GM23338 (cell line): ENCODE measurements around the gene ANOS1. TPM values are rescaled to one million over a fixed set of nuclear protein-coding genes. Genes with fewer than 3 reads are reported as not detected.

Experiments
- ATAC-seq: fragments of 200-7000 bp; cut with Tn5 transposase; 3 replicates; pipeline ENCODE4 v1.9.1; 2020
- DNase-seq: peaks from one replicate; pipeline ENCODE4 v3.0.0-alpha.2; 2015; ENCODE audit warnings: low spot score
- H2AFZ ChIP-seq: fragments of 200-600 bp; sonication (generic); 2 replicates; pipeline ENCODE4 v1.8.0; 2016; ENCODE audit warnings: antibody characterized with exemption, mild to moderate bottlenecking, moderate library complexity
- H3F3A ChIP-seq: fragments of 200-600 bp; sonication (generic); replicated peaks from 2 replicates; pipeline ENCODE4 v1.8.0; 2017; ENCODE audit warnings: antibody characterized with exemption, mixed run types, low read depth
- H3K27ac ChIP-seq: fragments of 200-600 bp; sonication (generic); 2 replicates; pipeline ENCODE4 v1.6.1; 2016; ENCODE audit warnings: low read depth
- H3K27me3 ChIP-seq: fragments of 200-600 bp; sonication (generic); 2 replicates; pipeline ENCODE4 v1.8.0; 2016; ENCODE audit warnings: mild to moderate bottlenecking, mixed run types, moderate library complexity; ENCODE audit not compliant: insufficient read depth
- H3K36me3 ChIP-seq: fragments of 200-600 bp; sonication (generic); 2 replicates; pipeline ENCODE4 v1.8.0; 2016; ENCODE audit warnings: mild to moderate bottlenecking; ENCODE audit not compliant: insufficient read depth
- H3K4me1 ChIP-seq: fragments of 200-600 bp; sonication (generic); 2 replicates; pipeline ENCODE4 v1.8.0; 2016; ENCODE audit warnings: mild to moderate bottlenecking, moderate library complexity; ENCODE audit not compliant: insufficient read depth
- H3K4me2 ChIP-seq: fragments of 200-600 bp; sonication (generic); 2 replicates; pipeline ENCODE4 v1.7.1; 2017; ENCODE audit warnings: mixed run types
- H3K4me3 ChIP-seq: fragments of 200-600 bp; sonication (generic); 2 replicates; pipeline ENCODE4 v1.6.1; 2016; ENCODE audit warnings: mixed run types
- H3K79me2 ChIP-seq: fragments of 200-600 bp; sonication (generic); replicated peaks from 2 replicates; pipeline ENCODE4 v1.8.0; 2017; ENCODE audit warnings: mild to moderate bottlenecking; ENCODE audit not compliant: insufficient read depth
- H3K9me2 ChIP-seq: fragments of 200-600 bp; sonication (generic); 2 replicates; pipeline ENCODE4 v1.8.0; 2017; ENCODE audit not compliant: insufficient read depth
- H4K20me1 ChIP-seq: fragments of 200-600 bp; sonication (generic); replicated peaks from 2 replicates; pipeline ENCODE4 v1.8.0; 2017; ENCODE audit warnings: mild to moderate bottlenecking; ENCODE audit not compliant: insufficient read depth
- H3K27ac Mint-ChIP-seq: 2 replicates; pipeline ENCODE4 v1.8.0; 2020; ENCODE audit warnings: inconsistent platforms, mild to moderate bottlenecking, moderate library complexity, mixed read lengths
- H3K27me3 Mint-ChIP-seq: 3 replicates; pipeline ENCODE4 v1.8.0; 2022; ENCODE audit warnings: low read depth, mild to moderate bottlenecking, moderate library complexity, mixed read lengths, inconsistent platforms; ENCODE audit not compliant: insufficient read depth, poor library complexity
- H3K36me3 Mint-ChIP-seq: 3 replicates; pipeline ENCODE4 v1.8.0; 2021; ENCODE audit warnings: low read depth, mild to moderate bottlenecking, inconsistent platforms, moderate library complexity, mixed read lengths
- H3K4me1 Mint-ChIP-seq: 3 replicates; pipeline ENCODE4 v1.8.0; 2020; ENCODE audit warnings: mild to moderate bottlenecking, inconsistent platforms, mixed read lengths
- H3K4me3 Mint-ChIP-seq: 3 replicates; pipeline ENCODE4 v1.8.0; 2021; ENCODE audit warnings: moderate library complexity, mild to moderate bottlenecking, inconsistent platforms, mixed read lengths
- H3K9me3 Mint-ChIP-seq: 3 replicates; pipeline ENCODE4 v1.8.0; 2020; ENCODE audit warnings: moderate library complexity, mild to moderate bottlenecking, inconsistent platforms, mixed read lengths
- CREB1 ChIP-seq: fragments of 250-450 bp; sonication (Bioruptor Pico); IDR thresholded peaks from 2 replicates; pipeline ENCODE4 v1.5.0; 2020; ENCODE audit warnings: low read depth, mild to moderate bottlenecking, moderate library complexity
- EZH2 ChIP-seq: fragments of 200-600 bp; sonication (generic); IDR thresholded peaks from one replicate; pipeline ENCODE4 v1.8.0; 2017; ENCODE audit warnings: antibody characterized with exemption, mild to moderate bottlenecking, low read depth; ENCODE audit not compliant: unreplicated experiment
- EZH2phosphoT487 ChIP-seq: fragments of 200-600 bp; sonication (generic); IDR thresholded peaks from one replicate; pipeline ENCODE4 v1.8.1; 2018; ENCODE audit warnings: antibody characterized with exemption; ENCODE audit not compliant: unreplicated experiment
- JUNB ChIP-seq: IDR thresholded peaks from one replicate; pipeline ENCODE4 v1.6.1; 2016; ENCODE audit warnings: antibody characterized with exemption; ENCODE audit not compliant: unreplicated experiment
- NANOG ChIP-seq: IDR thresholded peaks from 2 replicates; pipeline ENCODE4 v1.6.1; 2016; ENCODE audit warnings: antibody characterized with exemption, borderline replicate concordance
- POLR2AphosphoS5 ChIP-seq: IDR thresholded peaks from 2 replicates; pipeline ENCODE4 v1.6.1; 2016; ENCODE audit warnings: antibody characterized with exemption, low read depth
- STAT1 ChIP-seq: IDR thresholded peaks from one replicate; pipeline ENCODE4 v1.6.1; 2016; ENCODE audit warnings: antibody characterized with exemption; ENCODE audit not compliant: unreplicated experiment
- ZNF114 ChIP-seq: fragments of 250-450 bp; sonication (Bioruptor Pico); IDR thresholded peaks from 2 replicates; pipeline ENCODE4 v1.5.0; 2020; ENCODE audit warnings: mild to moderate bottlenecking, moderate library complexity
- ZNF331 ChIP-seq: fragments of 250-450 bp; sonication (Bioruptor Pico); IDR thresholded peaks from 2 replicates; pipeline ENCODE4 v1.5.0; 2020; ENCODE audit warnings: low read depth, mild to moderate bottlenecking, moderate library complexity
- polyA plus RNA-seq: library from polyadenylated mRNA; unstranded; fragments of >200 nt; fragmentation: Nextera tagmentation; extraction: Ambion mirVana; gene quantifications from 2 replicates; pipeline ENCODE4 v1.2.1, GENCODE V29; 2016
- total RNA-seq: library from RNA; depleted of rRNA; stranded (reverse); fragments of >200 nt; shearing (Covaris generic); gene quantifications from 2 replicates; pipeline ENCODE4 v1.2.3, GENCODE V29; 2014
- TF ChIP-seq, protein P1 (sequence below): IDR thresholded peaks from one replicate; pipeline ENCODE4 v1.6.1; 2018; ENCODE audit warnings: antibody characterized with exemption; ENCODE audit not compliant: unreplicated experiment
- TF ChIP-seq, protein P2 (sequence below): fragments of 250-450 bp; sonication (Bioruptor Pico); IDR thresholded peaks from 2 replicates; pipeline ENCODE4 v1.5.0; 2020; ENCODE audit warnings: mild to moderate bottlenecking, moderate library complexity
- TF ChIP-seq, protein P3 (sequence below): IDR thresholded peaks from 2 replicates; pipeline ENCODE4 v1.6.1; 2016; ENCODE audit warnings: antibody characterized with exemption
- TF ChIP-seq, protein P4 (sequence below), 2 experiments: fragments of 200-600 bp in 1 of 2; sonication (generic) in 1 of 2; conservative IDR thresholded peaks; 2 replicates each; pipeline versions ENCODE4 v1.5.1 to v1.6.1; 2016 to 2017; ENCODE audit warnings: antibody characterized with exemption in 2 of 2, low read depth in 2 of 2, mild to moderate bottlenecking in 2 of 2, moderate library complexity in 1 of 2

The ANOS1 gene
- total and polyA plus RNA-seq, 2 experiments from 2014 or later: 21.8 to 68.5 TPM

DNA sequence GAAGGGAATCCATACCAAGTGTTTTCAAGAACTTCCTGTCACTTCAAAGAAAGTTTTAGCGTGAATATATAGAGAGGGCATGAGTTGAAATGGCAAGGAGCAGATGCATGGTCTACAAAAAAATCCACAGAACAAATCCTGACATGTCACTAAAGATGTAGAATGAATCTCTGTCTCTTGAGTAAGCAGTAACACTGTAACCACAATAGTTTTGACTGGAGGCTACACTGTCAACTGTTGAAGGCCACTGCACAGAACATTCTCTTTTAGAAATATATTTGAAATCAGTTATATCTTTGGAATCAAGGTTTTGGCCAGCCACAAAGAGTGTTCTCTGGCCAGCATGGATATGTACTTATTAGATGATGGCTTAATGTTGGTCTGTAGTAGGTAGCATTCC is 183.5 kb downstream of the ANOS1 start:
- TF ChIP-seq POLR2AphosphoS5 (no peak), ZNF114 (CRISPR knock-in tag) (no peak), NANOG (no peak), EZH2phosphoT487 (no peak), STAT1 (no peak), JUNB (no peak), CREB1 (CRISPR knock-in tag) (no peak), EZH2 (no peak), ZNF331 (no peak)
- TF ChIP-seq, protein P1, sequence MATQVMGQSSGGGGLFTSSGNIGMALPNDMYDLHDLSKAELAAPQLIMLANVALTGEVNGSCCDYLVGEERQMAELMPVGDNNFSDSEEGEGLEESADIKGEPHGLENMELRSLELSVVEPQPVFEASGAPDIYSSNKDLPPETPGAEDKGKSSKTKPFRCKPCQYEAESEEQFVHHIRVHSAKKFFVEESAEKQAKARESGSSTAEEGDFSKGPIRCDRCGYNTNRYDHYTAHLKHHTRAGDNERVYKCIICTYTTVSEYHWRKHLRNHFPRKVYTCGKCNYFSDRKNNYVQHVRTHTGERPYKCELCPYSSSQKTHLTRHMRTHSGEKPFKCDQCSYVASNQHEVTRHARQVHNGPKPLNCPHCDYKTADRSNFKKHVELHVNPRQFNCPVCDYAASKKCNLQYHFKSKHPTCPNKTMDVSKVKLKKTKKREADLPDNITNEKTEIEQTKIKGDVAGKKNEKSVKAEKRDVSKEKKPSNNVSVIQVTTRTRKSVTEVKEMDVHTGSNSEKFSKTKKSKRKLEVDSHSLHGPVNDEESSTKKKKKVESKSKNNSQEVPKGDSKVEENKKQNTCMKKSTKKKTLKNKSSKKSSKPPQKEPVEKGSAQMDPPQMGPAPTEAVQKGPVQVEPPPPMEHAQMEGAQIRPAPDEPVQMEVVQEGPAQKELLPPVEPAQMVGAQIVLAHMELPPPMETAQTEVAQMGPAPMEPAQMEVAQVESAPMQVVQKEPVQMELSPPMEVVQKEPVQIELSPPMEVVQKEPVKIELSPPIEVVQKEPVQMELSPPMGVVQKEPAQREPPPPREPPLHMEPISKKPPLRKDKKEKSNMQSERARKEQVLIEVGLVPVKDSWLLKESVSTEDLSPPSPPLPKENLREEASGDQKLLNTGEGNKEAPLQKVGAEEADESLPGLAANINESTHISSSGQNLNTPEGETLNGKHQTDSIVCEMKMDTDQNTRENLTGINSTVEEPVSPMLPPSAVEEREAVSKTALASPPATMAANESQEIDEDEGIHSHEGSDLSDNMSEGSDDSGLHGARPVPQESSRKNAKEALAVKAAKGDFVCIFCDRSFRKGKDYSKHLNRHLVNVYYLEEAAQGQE: no peak
- TF ChIP-seq, protein P2, sequence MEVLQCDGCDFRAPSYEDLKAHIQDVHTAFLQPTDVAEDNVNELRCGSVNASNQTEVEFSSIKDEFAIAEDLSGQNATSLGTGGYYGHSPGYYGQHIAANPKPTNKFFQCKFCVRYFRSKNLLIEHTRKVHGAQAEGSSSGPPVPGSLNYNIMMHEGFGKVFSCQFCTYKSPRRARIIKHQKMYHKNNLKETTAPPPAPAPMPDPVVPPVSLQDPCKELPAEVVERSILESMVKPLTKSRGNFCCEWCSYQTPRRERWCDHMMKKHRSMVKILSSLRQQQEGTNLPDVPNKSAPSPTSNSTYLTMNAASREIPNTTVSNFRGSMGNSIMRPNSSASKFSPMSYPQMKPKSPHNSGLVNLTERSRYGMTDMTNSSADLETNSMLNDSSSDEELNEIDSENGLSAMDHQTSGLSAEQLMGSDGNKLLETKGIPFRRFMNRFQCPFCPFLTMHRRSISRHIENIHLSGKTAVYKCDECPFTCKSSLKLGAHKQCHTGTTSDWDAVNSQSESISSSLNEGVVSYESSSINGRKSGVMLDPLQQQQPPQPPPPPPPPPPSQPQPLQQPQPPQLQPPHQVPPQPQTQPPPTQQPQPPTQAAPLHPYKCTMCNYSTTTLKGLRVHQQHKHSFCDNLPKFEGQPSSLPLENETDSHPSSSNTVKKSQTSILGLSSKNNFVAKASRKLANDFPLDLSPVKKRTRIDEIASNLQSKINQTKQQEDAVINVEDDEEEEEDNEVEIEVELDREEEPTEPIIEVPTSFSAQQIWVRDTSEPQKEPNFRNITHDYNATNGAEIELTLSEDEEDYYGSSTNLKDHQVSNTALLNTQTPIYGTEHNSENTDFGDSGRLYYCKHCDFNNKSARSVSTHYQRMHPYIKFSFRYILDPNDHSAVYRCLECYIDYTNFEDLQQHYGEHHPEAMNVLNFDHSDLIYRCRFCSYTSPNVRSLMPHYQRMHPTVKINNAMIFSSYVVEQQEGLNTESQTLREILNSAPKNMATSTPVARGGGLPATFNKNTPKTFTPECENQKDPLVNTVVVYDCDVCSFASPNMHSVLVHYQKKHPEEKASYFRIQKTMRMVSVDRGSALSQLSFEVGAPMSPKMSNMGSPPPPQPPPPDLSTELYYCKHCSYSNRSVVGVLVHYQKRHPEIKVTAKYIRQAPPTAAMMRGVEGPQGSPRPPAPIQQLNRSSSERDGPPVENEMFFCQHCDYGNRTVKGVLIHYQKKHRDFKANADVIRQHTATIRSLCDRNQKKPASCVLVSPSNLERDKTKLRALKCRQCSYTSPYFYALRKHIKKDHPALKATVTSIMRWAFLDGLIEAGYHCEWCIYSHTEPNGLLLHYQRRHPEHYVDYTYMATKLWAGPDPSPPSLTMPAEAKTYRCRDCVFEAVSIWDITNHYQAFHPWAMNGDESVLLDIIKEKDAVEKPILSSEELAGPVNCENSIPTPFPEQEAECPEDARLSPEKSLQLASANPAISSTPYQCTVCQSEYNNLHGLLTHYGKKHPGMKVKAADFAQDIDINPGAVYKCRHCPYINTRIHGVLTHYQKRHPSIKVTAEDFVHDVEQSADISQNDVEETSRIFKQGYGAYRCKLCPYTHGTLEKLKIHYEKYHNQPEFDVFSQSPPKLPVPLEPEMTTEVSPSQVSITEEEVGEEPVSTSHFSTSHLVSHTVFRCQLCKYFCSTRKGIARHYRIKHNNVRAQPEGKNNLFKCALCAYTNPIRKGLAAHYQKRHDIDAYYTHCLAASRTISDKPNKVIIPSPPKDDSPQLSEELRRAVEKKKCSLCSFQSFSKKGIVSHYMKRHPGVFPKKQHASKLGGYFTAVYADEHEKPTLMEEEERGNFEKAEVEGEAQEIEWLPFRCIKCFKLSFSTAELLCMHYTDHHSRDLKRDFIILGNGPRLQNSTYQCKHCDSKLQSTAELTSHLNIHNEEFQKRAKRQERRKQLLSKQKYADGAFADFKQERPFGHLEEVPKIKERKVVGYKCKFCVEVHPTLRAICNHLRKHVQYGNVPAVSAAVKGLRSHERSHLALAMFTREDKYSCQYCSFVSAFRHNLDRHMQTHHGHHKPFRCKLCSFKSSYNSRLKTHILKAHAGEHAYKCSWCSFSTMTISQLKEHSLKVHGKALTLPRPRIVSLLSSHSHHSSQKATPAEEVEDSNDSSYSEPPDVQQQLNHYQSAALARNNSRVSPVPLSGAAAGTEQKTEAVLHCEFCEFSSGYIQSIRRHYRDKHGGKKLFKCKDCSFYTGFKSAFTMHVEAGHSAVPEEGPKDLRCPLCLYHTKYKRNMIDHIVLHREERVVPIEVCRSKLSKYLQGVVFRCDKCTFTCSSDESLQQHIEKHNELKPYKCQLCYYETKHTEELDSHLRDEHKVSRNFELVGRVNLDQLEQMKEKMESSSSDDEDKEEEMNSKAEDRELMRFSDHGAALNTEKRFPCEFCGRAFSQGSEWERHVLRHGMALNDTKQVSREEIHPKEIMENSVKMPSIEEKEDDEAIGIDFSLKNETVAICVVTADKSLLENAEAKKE: no peak
- TF ChIP-seq, protein P3, sequence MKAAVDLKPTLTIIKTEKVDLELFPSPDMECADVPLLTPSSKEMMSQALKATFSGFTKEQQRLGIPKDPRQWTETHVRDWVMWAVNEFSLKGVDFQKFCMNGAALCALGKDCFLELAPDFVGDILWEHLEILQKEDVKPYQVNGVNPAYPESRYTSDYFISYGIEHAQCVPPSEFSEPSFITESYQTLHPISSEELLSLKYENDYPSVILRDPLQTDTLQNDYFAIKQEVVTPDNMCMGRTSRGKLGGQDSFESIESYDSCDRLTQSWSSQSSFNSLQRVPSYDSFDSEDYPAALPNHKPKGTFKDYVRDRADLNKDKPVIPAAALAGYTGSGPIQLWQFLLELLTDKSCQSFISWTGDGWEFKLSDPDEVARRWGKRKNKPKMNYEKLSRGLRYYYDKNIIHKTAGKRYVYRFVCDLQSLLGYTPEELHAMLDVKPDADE: no peak
- TF ChIP-seq, protein P4, sequence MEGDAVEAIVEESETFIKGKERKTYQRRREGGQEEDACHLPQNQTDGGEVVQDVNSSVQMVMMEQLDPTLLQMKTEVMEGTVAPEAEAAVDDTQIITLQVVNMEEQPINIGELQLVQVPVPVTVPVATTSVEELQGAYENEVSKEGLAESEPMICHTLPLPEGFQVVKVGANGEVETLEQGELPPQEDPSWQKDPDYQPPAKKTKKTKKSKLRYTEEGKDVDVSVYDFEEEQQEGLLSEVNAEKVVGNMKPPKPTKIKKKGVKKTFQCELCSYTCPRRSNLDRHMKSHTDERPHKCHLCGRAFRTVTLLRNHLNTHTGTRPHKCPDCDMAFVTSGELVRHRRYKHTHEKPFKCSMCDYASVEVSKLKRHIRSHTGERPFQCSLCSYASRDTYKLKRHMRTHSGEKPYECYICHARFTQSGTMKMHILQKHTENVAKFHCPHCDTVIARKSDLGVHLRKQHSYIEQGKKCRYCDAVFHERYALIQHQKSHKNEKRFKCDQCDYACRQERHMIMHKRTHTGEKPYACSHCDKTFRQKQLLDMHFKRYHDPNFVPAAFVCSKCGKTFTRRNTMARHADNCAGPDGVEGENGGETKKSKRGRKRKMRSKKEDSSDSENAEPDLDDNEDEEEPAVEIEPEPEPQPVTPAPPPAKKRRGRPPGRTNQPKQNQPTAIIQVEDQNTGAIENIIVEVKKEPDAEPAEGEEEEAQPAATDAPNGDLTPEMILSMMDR (conservative IDR thresholded peaks at IDR 0.05; ENCODE audit: low read depth in 2 of 2): no peak
- Histone ChIP-seq H3K79me2 (no peaks in the 10 kb centered on the region), H3K27ac (no peak overlapping the region), H2AFZ (no peak overlapping the region), H3K36me3 (no peaks in the 10 kb centered on the region), H3K4me1 (no peaks in the 10 kb centered on the region), H3K27me3 (no peaks in the 10 kb centered on the region), H3K4me3 (no peak overlapping the region), H3F3A (no peaks in the 10 kb centered on the region), H3K4me2 (no peak overlapping the region), H4K20me1 (no peaks in the 10 kb centered on the region), H3K9me2 (no peaks in the 10 kb centered on the region)
- Mint-ChIP-seq H3K4me1 (no peaks in the 10 kb centered on the region), H3K27ac (no peak overlapping the region; the same call in 1 of the 2 replicates), H3K4me3 (no peak overlapping the region), H3K9me3 (no peaks in the 10 kb centered on the region), H3K36me3 (peaks cover 47% of the 10 kb centered on the region), H3K27me3 (peaks cover 3% of the 10 kb centered on the region)
- ATAC-seq (no peak), DNase-seq (no peak)
